ENCODE measurements around the gene SARDH. TPM values are rescaled to one million over a fixed set of nuclear protein-coding genes. Genes with fewer than 3 reads are reported as not detected.

SARDH gene
- total RNA-seq, 4 donors from 2014 or later = 0.34 to 0.88 (median 0.57) TPM; not detected in 1

DNA sequence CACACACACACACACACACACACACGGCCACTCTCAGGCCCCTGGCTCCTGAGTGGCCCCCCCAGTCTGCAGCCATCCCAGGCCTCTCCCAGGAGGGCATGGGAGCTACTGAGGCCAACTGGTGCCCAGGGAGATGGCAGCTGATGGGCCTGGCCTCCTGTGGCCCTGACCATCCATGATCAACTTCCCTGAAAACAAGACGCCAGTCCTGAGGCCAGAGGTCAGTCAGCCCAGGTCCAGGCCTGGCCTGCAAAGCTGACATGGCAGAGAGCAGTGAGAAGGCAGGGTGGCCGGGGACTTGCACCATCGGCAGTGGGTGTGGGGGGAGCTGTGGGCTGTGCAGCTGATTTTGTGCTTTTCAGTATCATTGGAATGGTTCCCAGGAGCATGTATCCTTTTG, 47.0 kb downstream of the SARDH start:
- TF ChIP-seq, protein P1, sequence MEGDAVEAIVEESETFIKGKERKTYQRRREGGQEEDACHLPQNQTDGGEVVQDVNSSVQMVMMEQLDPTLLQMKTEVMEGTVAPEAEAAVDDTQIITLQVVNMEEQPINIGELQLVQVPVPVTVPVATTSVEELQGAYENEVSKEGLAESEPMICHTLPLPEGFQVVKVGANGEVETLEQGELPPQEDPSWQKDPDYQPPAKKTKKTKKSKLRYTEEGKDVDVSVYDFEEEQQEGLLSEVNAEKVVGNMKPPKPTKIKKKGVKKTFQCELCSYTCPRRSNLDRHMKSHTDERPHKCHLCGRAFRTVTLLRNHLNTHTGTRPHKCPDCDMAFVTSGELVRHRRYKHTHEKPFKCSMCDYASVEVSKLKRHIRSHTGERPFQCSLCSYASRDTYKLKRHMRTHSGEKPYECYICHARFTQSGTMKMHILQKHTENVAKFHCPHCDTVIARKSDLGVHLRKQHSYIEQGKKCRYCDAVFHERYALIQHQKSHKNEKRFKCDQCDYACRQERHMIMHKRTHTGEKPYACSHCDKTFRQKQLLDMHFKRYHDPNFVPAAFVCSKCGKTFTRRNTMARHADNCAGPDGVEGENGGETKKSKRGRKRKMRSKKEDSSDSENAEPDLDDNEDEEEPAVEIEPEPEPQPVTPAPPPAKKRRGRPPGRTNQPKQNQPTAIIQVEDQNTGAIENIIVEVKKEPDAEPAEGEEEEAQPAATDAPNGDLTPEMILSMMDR (IDR thresholded peaks at IDR 0.05; ENCODE audit: low read depth) = no peak

DNA sequence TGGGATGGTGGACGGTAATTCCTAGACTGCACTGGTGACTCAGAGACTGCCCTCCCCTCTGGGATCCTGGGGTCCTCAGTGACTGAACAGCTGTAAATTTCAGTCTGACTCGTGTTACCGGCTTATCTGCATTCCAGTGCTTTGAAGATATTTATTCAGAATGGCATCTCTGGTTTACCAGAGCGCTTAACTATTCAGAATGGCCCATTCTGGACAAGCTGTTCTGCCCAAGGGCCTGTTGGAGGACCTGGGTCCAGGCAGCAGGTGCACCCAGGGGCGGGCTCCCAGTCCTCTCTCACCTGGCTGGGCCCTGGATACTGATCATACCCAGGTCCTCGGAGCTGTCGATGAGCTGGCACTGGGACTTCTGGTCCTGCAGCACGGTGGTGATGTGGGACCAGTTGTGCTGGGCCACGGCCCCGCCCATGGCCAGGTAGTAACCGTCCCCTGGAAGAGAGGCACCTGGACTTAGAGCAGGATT, 48.0 kb downstream of the SARDH start:
- TF ChIP-seq, protein P1 (IDR thresholded peaks at IDR 0.05; ENCODE audit: low read depth) = no peak

DNA sequence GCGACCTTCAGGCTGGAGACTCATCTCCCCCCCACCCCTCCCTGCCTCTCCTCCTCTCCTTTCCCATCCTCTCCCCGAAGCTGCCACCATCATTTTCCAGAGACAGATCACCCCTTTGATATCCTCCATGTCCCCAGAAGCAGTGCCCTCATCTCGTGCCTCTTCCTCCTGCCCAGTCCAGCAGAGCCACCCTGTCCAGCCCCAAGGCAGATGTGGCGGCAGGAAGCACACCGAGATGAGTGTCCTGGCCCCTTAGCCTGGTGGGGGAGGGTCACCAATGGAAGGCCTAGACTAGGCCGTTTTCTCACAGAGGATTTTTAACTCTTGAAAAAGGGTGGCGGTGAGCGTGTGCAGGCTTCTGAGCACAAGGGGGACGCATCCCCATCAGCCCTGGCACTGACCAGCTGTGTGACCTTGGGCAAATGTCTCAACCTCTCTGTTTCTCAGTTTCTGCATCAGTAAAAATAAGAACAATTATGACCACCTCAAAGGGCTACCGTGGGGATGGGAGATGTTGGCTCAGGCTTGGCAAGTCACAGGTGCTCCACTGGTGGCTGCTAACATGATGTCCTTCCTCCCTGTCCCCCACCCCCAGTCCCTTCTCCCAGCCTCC, 48.9 kb downstream of the SARDH start:
- TF ChIP-seq, protein P1 (IDR thresholded peaks at IDR 0.05; ENCODE audit: low read depth) = no peak

DNA sequence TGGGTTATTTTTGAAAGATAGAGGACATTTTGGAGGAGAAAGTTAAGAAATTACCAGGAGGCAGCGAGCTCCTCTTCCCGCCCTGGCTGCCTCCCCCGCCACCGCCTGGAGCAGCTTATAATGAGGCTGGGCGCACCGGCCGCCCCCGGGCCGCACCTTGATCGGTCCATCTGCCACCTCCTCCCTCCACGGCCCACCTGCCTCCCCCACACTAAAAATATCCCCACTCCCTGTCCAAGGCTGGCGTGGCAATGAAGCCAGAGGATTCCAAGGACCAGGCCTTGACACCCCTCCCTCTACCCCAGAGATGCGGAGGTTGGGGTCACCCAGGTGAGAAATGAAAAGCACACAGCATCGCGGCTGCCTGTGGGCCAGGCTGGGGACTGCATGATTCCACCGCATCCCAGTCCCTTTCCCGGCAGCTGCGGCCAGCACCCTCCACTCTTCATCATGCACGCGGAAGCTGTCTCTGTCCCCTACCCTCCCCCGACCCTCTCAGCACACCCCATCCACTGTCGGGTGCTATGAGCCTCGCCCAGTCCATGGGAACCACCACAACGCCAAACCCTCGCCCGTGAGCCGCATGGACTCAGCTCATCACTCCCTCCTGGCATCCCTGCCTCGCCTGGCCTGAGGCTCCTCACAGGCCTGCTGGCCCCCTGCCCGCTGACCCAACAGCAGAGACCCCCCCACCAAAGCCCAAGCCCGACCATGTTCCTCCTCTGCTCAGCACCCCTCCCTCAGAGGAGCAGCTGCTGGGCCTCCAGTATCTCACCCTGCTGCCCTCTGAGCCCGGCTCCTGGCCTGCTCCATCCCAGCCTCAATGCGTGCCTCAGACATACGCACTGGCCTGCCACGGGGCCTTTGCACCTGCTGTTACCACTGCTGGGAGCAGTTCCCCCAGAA, 50.0 kb downstream of the SARDH start:
- TF ChIP-seq, protein P1 (IDR thresholded peaks at IDR 0.05; ENCODE audit: low read depth) = no peak

DNA sequence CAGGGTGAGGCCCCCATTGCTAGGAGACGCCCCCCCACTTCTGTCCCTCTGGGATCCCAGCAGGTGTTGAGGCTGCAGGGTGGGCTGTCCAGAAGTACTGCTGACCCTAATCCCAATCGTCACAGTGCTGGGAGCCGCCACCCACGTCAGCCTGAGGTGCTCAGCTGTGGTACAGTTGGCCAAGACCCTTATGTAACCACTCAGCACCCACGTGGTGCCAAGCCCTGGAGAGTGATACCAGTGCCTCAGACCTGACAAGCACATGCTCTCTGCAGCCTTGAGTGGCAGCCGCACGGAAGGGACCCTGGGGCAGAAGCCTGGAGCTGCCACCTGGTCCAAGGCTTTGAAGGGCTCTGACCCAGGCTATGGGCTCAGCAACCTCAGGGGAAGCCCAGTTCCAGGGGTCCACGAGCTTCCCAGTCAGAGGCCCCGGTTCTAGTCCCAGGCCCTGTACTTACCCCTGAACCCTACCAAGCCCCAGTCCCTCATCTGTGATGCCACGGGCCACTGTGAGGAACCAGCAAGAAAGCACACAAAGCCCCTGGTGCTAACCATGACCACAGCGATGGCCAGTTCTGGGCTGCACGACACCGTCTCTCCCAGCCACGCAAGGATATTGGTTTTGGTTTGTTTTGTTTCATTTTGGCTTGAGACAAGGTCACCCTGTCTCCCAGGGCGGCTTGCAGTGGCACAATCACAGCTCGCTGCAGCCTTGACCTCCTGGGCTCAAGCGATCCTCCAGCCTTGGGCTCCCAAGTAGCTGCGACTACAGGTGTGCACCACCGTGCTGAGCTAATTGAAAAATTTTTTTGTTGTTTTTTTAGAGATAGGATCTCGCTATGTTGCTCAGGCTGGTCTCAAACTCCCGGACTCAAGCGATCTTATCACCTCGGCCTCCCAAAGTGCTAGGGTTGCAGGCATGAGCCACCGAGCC, 51.2 kb downstream of the SARDH start:
- TF ChIP-seq, protein P1 (IDR thresholded peaks at IDR 0.05; ENCODE audit: low read depth) = no peak

- TF ChIP-seq, protein P1 (IDR thresholded peaks at IDR 0.05; ENCODE audit: low read depth) = no peak
Observed at GRCh38 chr9:133685653-133686609, 52.2 kb downstream of the SARDH start.

Measured in subcutaneous adipose tissue (tissue), 4 donors.